Measurements from ENCODE around the gene ARVCF.

ARVCF gene

DNA sequence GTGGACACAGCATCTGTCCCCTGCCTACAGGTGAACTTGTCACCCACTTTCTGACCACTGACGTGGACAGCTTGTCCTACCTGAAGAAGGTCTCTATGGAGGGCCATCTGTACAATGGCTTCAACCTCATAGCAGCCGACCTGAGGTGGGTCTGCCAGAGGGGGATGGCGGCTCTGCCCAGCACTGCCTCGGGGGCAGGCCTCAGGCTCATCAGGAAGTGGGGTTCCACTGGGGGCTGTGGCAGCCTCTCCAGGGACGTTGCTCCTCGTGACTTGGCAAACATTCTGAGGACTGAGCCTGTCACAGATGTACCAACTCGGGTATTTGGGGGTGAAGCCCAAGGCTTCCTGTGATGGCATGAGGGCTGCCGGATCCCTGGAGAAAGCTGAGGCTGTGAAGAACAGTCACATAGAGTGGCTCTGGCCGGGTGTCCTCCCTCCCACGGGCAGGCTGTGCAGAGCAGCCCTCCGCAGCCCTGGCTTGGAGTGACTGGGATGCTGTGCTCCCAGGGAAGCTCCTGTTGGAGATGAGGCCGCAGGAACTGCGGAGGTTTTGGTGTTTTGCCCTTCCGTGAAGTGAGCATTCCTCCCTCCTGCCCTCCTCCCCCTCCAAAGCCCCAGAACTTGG lies 36.9 kb upstream of the ARVCF start:
- no peak for DNase-seq (ENCODE audit: low spot score)

DNA sequence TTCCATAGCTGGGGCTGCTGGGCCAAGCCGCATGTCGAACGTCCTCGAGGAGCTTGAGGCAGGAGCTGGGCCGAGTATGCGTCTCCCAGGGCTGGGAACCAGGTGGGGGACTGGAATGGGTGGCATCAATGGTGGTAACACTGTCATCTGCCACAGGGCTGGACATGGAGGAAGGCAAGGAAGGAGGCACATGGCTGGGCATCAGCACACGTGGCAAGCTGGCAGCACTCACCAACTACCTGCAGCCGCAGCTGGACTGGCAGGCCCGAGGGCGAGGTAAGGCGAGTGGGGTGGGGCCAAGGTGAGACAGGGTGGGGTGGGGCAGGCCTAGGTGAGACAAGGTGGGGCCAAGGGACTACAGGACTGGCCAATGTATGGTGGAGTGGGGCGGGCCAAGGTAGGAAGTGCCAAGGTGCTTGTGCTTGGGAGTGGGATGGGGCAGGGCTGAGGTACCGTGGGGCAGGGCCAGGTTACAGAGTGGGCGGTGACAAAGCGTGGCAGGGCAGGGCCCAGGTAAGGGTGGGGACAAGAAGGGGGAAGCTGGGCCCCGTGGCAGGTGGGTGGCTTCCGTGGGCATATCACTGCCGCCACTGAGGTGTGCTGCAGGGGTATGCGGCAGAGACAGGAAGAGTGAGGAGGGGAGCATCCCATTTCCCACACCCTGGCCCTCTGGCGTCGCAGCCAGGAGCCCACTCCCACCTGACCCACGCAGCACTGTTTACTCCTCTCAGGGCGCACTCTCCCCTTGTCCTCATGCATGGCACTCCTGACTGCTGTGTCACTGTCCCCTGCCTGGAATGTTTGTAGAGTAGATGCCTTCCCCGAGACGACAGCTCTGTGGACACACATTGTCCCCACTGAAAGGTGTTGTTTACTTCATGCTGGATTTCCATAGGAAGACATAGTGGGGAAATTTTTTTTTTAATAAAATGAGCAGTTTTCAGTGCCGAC lies 36.0 kb upstream of the ARVCF start:
- DNase-seq (ENCODE audit: low spot score) = no peak

DNA sequence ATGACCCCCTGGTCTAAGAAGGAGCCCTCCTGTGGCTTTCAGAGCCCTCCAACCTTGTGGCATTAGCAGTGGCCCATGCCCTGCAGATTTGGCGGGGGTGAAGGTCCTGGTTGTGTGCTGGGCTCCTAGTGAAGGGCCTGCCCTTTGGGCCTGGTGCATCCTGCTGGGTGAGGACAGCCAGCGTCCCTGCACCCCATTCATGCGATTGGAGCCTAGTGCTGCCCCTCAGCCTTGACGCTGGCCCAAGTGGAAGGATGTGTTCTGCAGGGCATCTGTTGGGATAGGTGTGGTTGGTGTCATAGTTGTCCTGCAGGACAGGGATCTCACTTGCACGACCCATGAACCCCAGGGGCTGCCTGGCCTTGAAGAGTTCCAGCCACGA lies 35.3 kb upstream of the ARVCF start:
- DNase-seq (ENCODE audit: low spot score) = no peak

DNA sequence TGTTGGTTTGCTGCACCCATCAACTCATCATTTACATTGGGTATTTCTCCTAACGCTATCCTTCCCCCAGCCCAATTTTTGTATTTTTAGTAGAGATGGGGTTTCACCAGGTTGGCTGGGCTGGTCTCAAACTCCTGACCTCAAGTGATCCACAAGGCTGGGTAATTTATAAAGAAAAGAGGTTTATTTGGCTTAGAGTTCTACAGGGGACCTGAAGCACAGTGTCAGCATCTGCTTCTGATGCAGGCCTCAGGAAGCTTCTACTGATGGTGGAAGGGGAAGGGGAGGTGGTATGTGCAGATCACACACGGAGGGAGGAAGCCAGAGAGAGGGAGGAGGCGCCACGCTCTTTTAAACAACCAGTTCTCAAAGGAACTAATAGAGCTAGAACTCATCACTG lies 30.1 kb upstream of the ARVCF start:
- no peak for DNase-seq (ENCODE audit: low spot score)

DNA sequence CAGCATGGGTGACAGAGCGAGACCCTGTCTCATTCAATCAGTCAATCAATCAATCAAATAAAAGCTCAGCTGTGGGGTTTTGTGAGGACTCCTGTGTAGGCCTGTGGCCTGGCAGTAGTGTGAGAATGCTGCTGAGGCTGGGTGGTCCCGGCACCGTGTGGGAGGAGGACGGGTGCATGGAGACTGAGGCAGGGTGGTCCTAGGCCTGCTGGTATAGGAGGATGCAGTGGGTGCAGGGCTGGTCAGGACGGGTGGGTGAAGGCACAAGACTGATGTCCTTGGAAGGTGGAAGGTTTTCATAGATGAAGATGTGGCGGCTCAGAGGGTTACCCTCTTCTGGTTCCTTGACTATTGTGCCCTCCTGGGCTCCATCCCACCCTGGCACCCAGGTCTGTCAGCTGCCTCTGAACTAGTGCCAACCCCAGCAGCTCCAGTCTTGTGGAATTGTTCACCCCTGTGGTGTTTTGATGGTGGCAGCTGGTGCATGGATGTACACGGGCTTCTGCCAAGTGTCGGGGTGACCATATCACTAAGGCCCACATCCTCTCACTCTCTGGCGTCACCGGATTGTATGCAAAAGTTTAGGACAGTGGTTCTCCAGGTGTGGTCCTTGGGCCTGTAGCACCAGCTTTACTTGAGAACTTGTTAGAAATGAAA lies 28.0 kb upstream of the ARVCF start:
- DNase-seq (ENCODE audit: low spot score) = no peak

DNA sequence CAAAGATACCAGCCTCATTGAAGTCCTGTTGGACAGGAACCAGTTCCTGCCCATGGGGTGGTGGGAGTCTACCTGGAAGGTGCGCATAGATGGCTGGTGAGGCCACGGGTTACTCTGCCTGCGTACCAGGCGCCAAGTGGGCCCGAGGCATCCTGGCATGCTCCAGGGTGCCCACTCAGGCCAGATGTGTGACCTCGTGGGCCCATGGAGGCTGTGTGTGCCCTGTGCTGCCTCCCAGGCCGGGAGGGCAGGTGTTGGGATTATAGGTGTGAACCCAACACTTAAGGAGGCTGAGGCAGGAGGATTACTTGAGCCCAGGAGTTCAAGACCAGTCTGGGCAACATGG lies 27.3 kb upstream of the ARVCF start:
- no peak for DNase-seq (ENCODE audit: low spot score)

DNA sequence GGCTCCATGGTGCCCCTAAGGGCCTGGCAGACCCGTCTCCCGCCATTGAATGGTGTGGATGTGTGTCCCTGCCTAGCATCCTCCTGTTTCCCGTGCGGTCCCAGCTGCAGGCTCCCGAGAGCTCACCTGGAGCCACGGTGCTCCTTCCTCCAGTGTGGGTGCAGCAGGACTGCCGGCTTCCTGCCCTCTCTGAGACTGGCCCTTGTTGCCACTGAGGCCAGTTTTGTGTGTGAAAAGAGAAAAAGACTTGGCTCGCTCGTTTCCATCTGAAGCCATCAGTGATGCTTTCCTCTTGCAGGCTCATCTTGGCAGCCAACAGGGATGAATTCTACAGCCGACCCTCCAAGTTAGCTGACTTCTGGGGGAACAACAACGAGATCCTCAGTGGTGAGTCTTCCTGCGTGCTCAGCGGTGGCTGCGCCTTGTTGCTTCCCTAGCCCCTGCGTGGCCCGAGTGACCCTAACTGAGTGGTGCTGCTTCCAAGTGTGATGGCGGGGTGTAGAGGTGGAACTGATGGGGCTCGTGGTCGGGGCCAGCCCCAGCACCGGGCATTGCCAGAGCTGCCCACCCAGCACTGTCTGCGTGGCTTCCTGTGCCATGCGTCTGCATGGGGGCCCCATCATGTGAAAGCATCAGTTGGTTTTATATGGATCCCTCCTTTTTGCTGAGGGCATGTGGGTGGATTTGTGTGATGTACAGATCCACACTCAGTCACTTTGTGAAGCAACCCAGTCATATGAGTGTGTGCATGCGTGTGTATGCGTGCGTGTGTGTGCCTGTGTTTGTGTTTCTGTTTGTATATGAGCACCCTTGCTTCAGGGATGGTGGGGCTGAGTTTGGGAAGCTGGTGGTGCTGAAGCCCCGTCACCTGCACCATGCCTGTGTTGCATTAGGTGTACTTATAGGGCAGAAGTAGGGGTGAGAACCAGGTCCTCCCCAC lies 26.7 kb upstream of the ARVCF start:
- DNase-seq (ENCODE audit: low spot score) = no peak

DNA sequence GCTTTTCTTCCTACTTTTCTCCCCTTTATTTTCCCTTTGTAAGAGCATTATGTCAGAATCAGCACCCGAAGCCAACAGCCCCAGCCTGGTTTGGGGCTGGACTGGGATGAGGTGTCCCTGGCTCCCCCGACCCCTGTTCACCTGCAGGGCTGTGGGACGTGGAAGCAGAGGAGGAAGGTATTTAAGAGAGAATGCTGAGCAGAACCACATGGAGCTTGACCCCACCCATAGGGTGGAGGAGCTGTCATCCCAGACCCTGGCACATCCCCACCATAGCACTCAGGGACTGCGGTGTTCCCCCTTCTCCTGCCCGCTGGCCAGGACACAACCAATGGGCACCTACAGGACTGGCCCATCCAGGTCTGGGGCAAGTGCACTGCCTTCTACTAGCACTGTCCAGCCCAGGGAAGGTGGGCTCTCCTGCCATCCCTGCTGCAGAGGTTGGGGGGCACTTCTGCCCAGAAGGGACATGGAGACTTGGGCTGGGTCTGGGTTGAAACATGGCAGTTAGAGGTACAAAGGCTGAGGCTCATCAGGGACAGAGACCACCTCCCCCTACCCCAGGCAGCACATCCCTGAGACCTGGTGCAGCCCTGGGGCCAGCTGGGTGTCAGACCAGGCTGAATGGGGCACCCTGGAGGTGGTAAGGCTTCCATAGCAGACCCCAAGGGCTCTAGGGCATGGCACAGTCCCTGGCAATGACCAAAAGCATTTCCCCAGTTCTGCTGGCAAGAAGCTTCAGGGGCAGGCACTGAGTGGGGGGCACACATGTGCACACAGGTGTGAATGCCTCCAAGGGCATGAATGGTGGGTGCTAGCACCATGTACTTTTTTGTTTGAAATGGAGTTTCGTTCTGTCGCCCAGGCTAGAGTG lies 23.9 kb upstream of the ARVCF start:
- no peak for DNase-seq (ENCODE audit: low spot score)

DNA sequence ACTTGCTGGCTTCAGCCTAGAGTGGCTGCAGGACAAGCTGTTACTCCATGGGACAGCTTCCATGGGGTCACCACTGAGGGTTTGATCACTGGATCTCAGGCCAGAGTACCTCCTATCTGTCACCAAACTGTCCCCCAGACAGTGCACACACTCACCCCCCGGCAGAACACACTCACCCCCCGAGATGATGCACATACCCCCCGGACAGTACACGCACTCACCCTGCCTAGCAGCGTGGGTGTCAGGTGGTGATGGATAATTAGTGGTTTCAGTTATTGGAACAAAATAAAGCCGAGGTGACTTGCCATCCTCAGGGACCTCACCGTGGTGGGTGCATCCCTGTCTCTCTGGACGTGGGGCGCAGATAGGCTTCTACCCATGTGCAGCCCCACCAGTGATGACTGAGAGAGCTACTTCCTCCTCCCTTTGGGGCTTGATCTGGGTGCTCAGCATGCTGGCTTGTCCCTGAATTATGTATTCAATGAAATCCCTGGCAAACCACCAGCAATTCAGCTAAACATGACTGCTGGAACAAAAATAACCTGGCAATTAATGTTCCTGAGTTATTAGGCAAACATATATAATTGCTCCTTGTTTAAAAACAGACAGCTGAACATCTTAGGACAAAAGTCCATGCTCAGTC lies 23.2 kb upstream of the ARVCF start:
- DNase-seq (ENCODE audit: low spot score) = no peak

DNA sequence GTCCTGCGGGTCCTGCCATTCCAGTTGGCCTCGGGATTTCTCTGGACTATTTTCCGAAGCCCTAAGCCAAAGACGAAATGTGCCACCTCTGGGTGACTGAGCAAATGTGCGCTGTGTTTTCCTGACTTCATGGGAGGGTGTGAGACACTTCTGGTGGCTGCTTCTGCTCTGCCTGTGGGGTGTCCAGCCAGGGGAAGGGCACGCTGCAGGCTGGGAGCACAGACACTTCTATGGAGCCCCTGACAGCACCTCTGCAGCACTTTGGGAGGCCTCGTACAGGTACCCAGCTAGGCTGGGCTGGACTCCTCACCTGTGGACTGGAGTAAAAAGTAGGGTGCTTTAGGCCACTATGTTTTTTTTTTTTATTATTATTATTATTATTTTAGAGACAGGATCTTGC lies 22.0 kb upstream of the ARVCF start:
- DNase-seq (ENCODE audit: low spot score) = no peak

DNA sequence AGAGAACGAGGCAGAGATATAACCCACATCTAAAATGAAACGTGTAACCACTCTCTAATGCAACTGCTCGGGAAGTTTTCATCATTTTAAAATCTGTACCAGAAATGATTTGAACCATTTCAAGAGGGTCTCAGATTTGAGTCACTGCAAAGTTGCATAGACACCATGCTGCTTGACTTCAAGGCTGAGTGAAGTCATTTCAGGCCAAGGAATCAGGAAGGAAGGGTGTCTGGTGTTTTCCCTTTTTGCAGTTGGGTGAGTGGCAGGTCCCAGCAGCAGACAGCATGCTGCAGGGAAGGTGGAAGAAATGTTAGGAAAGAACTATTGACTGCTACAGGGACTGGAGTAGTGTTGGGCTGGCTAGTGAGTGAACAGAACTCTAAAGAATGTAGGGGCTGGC lies 20.8 kb upstream of the ARVCF start:
- no peak for DNase-seq (ENCODE audit: low spot score)

DNA sequence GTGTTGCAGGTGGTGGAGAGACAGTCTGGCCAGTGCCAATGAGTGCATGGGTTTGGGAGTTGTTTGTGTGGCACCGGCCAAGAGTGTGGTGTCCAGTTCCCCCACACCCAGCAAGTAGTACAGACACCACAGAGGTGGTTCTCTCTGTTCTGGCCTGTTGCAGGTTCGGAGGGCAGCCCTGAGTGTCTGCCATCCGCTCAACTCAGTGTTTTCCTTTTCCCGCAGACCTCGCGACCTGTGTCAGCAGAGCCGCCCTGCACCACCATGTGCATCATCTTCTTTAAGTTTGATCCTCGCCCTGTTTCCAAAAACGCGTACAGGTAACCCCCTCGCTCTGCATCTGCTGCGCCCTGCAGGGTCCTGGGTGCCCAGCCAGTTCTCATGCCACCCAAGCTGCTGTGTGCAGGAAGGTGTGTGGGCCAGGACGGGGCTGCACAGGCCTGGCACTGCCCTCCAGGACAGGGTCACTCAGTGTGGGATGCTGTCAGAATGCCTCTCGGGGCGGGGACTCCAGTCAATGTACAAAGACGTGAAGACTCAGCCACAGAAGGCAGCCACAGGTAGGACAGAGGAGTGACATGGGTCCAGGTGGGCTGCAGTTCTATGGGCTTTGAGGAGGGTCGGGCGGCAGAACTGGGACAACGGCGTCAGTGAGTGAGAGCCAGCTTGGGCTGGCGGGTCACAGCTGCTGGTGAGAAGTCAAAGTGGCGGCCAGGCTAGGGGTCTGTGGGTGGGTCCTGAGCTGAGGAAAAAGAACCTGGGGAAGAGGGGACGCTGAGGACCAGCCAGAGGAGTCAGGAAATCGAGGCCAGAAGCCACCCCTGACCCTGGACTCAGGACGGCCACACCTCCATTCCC lies 20.1 kb upstream of the ARVCF start:
- no peak for DNase-seq (ENCODE audit: low spot score)

DNA sequence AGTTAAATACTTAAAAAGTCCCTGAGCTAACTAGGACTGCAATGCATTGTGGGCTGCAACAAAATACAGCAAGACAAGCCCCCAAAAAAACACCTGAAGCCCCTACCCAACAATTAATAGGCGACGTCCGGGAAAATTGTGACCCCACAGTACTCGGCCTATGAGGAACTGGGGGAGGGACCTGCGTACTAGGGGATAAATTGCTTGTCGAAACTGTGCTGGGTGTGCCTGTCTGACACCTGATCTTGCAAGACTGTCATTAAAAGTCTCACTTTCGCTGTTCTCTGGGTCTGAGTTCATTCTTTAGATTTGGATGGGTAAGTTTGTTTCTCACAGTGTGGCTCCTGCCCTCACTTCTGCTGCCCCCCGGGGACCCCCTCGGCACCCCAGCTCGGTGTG lies 19.5 kb upstream of the ARVCF start:
- DNase-seq (ENCODE audit: low spot score) = no peak

DNA sequence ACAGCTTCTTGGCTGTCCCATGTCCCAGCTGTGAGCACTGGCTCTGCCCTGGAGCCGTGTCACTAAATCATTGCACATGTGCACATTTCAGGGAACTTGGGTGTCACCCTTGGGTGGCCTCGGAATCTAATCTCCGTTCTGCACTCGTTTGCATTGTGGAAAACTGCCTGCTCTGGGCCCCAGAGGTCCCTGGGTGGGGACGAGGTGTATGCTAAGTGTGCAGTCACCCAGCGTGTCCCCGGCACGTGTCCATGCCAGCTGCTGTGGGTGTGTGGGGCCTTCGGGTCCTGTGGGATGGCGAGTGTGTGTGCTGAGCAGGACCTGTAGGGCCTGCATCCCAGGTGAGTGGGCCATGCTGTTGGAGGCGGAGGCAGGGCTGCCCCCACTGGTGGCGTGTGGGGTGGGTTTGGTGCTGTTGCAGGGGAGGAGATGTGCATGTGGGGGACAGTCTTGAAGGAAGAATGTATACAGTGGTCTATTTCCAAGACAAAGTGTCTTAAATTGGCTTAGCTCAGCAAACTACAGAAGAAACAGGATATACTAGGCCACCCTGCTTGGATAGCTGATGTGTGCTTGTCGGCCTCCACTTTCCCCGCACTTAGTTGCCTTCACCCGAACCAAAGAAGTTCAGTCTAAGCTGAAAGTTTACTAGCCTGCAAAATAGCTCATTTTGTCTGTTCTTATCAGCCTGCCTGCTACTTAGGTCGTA lies 18.9 kb upstream of the ARVCF start:
- DNase-seq (ENCODE audit: low spot score) = no peak

DNA sequence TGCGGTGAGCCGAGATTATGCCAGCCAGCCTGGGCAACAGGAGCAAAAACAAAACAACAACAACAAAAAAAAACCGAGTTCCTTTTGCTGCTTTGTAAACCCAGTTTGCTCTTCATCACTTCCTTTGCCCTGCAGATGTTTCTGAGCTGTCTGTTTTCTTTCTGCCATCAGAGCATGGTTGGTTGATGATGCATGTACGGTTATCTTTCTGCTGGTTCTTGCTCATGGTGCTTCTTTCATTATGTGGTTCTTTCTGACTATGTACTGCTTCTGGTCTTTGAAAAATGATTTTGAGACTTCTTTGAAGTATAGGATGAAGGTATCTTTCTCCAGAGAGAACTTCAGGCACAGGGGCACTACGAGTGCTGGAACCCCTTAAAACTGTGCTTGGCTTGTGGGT lies 17.5 kb upstream of the ARVCF start:
- no peak for DNase-seq (ENCODE audit: low spot score)

DNA sequence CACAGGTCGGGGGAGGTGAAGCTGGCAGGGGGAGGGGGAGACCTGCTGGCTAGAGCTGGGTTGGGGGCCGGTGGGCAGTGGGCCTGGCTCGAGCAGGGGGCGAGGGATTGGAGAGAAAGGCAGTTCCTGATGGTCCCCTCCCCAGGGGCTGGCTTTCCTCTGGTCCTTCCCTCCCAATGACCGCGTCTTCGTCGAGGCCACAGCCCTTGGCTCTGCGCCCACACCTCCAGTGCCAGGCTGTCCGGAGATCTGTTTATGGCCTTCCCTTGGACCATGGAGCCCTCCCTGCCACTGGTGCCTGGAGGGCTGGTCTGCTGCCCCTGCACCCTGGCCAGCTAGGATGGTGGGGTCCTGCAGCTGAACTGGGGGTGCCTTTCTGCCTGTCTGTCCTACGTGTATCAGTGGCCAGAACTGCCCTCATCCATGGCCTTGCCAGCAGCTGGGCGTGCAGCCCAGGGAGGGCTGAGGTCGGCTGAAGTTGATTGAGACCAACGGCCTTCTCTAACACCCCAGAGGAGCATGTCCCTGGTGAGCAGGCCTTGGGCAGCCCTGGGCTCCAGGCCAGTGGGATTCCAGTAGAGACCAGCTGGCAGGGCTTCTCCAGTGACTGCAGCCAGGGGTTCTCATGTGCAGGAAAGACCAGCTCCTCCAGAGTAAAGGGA lies 16.6 kb upstream of the ARVCF start:
- DNase-seq (ENCODE audit: low spot score) = no peak

DNA sequence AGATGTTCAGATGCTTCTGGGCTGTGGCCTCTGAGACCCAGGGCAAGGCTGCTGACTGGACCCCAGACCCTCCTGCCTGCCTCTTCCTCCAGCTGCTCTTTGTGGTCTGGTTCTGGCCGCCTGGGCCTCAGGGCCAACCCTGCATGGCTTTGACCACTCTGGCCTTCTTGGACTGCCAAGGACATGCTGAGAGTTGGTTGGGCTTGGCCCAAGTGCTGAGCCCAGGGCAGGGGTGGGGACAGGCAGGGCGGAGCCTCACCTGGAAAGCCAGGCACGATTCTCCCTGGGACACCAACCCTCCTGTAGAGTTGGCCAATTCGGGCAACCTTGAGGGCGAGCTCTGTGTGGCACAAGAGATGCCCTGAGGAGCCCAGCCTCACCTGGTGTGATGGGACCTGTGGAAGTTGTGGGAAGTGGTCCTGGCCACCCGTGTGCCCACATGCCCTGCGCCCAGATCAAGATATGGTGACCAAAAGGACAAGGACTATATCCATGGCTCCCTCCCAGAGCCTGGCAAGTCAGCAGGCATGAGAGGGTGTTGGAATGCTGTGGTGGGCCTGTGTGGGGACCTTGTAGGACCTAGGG lies 15.9 kb upstream of the ARVCF start:
- no peak for DNase-seq (ENCODE audit: low spot score)
